HG03342 (cell line): ENCODE measurements around the gene ESYT3.
"Not testable (repeated sequence)": the region's sequence is repeated elsewhere in the genome, so short reads cannot be mapped to it uniquely, and the experiment has no call there.

Source experiments
- ATAC-seq: cut with Tn5 transposase; IDR thresholded peaks from one replicate; pipeline ENCODE4 v1.9.1; 2021; ENCODE audit warnings: mild to moderate bottlenecking, moderate library complexity; ENCODE audit not compliant: unreplicated experiment

ESYT3 gene

DNA sequence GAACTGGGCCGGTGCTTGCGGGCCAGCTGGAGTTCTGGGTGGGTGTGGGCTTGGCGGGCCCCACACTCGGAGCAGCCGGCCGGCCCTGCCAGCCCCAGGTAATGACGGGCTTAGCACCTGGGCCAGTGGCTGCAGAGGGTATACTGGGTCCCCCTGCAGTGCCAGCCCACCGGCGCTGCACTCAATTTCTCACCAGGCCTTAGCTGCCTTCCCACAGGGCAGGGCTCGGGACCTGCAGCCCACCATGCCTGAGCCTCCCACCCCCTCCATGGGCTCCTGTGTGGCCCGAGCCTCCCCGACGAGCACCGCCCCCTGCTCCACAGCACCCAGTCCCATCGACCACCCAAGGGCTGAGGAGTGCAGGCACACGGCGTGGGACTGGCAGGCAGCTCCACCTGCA, 50.3 kb downstream of the ESYT3 start:
- not testable (repeated sequence) for ATAC-seq

DNA sequence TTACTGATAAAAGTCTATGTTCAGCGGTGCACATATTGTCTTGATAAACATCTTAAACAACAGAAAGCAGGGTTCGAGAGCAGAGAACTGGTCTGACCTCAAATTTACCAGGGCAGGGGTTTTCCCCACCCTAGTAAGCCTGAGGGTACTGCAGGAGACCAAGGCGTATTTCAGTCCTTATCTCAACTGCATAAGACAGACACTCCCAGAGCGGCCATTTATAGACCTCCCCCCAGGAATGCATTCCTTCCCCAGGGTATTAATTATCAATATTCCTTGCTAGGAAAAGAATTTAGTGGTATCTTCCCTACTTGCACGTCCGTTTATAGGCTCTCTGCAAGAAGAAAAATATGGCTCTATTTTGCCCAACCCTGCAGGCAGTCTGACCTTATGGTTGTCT, 52.2 kb downstream of the ESYT3 start:
- ATAC-seq: not testable (repeated sequence)

DNA sequence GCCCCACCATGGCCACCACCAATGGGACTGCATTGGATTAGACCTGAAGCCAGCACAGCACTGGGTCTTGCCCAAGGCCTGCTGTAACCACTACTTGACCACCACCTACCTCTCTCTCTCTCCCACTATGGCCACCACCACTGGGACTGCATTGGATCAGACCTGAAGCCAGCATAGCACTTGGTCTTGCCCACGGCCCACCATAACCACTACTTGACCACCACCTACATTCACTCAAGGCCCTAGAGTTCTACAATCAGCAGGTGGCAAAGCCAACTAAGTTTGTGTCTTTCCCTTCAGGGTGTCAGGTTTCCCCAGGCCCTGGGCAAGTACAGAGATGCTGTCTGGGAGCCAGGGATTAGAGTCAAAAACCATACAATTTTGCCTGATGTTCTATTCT, 57.6 kb downstream of the ESYT3 start:
- ATAC-seq: no peak

DNA sequence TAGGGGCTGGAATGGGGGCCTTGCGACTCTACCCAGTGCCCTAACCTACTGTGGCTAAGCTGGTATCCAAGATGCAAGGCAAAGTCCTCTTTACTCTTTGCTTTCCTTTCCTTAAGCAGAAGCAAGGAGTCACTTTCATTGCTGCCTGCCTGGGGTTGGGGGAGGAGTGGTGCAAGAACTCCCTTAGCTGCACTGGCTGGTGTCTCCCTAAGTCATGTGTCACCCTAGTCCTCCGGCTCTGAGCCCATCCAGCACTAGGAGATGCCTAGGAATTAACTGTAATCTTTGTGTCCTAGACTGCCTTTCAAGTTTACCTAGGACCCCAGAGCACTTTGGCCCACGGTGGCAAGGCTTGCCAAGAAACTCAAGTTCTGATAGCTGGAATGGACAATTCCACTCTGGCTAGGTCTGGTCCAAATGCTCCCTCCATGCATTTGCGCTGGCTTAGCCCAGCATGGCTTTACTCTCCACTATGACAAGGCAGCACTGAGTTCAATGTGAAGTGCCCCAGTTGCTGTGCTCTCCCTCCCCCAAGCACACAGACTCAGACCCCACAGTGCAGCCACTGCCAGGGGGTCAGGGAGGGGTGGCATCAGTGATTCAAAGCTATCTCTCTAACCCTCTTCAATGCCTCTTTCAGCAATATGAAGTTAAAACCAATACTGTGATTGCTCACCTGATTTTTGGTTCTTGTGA, 58.7 kb downstream of the ESYT3 start:
- no peak for ATAC-seq

DNA sequence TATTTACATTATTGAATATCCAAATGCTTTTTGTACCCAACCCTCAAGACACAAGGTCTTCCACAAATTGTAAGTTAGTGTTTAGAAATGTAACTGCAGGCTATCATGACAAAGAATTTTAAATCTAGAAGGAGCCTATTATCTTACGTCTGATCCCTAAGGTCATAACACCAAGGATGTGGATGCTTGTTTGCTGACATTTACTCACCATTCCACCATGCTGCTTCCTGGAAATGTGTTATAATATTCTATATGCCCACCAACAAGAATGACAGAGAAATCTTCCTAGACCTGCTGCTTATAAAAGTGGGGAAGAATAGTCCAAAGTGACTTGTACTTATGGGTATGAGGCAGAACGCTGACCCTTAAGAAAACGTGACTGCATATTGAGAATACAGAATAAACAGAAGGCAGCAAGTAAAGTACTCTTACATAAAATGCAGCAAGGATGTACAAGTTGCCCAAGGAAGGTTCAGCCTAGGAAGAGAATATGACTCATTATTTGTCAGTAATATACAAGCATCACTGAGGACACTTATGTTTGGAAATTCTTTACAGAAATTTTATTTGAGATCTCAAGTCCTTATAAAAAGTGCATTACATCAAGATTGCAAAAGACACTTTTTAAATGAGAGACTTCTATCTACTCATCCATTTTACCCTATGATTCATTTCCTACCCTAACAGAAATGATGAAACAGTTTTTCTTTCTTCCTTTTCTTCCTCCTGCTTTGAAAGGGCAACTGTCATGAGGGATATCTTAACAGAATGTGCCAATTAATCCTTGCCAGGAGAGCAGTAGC, 59.6 kb downstream of the ESYT3 start:
- no peak for ATAC-seq

DNA sequence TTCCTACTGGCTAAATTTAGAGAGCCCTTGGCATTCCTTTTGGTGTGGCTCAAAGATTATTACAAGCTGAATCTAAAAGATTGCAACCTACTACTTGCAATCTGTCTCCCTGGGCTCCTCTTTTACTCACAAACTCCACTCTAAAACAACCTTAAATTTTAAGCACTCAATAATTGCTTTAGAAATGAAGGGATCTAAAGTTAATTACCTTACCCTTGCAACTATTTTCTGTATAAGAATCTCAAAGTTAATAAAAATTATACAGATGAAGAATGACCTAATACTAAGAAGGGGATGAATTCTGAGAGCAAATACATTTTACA, 60.2 kb downstream of the ESYT3 start:
- no peak for ATAC-seq

DNA sequence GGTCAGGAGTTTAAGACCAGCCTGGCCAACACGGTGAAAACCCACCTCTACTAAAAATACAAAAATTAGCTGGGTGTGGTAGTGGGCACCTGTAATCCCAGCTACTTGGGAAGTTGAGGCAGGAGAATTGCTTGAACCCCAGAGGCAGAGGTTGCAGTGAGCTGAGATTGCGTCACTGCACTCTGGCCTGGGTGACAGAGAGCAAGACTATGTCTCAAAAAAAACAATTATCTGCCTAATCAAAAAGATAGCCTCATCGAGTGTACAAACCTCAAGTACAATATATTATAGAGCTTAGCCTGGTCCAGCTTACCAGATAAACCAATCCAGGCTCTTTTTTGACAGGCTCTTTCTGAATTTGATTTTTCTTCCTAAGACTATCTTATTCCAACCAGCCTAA, 61.2 kb downstream of the ESYT3 start:
- ATAC-seq: not testable (repeated sequence)

DNA sequence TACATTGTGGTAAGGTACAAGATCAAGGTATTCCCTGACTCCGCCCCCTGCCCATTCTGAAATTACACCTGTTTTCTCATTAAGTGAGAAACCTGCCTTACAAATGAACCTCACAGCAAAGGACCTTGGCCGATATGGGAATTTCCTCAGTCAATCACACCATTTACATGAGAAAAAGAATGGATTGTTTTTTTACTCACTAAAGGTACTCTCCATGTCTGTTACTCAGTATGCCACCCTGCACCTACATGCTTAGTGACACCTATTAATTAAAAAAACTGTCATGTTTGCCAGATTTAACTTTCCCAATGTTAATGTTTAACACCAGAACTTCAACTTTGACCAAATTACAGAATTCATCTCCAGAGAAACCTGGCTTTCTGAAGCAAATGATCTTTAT, 62.0 kb downstream of the ESYT3 start:
- ATAC-seq: no peak

DNA sequence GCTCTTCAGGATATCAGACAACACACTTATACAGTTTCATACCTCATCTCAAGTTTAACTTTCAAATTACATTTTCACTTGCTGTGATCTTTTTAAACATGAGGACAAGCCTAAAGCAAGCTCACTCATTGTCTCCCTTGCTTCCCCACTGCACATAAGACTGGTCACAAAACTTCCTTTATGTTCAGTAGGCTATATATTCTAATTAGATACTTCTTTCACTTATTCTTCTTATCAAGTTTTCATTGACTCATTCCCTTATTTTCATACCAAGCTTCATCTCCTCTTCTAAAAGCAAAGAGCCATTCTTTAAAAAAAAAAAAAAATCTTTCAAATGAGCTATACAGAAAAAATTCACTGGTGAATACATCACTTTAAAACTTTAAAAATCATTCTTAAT, 62.6 kb downstream of the ESYT3 start:
- ATAC-seq: no peak

DNA sequence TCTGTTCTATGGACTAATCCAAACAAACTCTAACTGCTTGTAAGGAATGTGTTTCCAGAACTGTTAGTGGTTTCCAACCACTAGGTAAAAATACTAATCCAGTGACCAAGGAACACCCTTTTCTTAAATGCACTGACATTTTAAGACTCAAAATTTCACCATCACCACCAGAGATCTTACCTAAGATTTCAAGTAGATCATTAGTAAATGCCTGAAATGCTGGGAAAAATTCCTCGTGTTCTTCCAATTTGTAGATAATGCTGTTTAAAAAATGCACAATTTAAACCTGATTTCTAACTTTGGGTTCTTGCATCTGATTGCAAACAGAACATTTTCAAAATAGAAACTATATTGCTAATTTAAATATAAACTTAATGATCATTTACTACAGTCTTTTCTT, 63.4 kb downstream of the ESYT3 start:
- ATAC-seq: no peak

DNA sequence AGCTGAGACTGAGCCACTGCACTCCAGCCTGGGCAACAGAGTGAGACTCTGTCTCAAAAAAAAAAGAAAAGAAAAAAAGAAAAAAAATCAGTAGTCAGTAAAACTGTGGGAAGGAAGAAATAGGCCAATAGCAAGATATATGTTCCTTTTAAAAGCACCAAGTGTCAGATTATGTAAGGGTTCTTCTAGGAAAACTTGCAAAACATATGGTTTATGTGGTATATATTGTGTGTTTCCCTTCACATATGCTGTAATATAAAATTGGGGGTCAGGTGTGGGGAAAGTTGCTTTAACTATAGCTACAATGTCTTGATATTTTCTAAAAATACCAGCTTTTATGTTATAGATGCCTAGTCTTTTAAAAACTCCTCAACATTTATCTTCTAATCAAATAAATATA, 64.6 kb downstream of the ESYT3 start:
- no peak for ATAC-seq

DNA sequence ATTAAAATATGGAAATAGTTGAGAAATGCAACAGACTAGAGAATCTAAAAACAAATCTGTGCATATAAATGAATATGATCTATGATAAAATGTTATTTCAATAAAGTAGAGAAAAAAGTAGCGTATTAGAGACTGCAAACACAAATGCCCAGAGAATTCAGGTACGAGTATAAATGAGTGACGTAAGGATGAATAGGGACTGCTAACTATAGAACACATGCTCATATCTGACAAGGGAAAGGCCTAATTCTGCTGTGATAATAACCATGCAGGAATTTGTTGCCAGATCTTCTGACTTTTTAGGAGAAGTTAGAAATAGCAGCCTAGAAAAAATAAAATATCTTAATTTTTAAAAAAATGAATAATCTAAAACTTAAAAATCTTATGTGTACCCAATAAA, 73.1 kb downstream of the ESYT3 start:
- ATAC-seq: no peak

DNA sequence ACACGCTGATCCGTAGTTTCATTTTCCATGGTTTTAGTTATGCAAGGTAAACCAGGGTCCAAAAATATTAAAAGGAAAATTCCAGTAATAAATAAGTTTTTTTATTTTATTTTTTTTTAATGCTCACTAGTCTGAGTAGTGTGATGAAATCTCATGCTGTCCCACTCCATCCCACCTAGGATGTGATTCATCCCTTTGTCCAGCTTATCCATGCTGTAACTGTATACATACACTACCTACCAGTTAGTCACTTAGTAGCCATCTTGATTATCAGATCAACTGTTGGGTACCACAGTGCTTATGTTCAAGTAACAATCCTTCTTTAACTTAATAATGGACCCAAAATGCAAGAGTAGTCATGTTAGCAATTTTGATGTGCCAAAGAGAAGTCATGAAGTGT, 75.2 kb downstream of the ESYT3 start:
- no peak for ATAC-seq

DNA sequence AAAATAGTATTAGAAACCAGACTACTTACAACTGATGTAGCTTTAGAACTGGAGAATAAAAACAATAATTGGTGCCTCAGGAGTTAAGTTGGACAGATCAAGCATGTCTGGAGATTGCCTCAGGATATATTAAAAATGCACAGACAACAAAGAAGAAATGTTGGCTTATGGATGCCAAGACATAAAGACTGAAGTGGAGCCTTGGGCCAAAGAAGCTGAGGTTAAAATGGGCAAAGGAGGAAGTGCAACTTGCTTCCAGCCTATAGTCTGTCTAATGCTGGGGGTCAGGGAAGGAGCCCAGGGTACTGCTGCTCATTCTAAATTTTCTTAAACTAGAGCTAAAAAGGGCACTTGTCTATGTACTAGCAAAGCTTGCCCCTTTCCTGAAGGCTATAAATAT, 77.5 kb downstream of the ESYT3 start:
- no peak for ATAC-seq

DNA sequence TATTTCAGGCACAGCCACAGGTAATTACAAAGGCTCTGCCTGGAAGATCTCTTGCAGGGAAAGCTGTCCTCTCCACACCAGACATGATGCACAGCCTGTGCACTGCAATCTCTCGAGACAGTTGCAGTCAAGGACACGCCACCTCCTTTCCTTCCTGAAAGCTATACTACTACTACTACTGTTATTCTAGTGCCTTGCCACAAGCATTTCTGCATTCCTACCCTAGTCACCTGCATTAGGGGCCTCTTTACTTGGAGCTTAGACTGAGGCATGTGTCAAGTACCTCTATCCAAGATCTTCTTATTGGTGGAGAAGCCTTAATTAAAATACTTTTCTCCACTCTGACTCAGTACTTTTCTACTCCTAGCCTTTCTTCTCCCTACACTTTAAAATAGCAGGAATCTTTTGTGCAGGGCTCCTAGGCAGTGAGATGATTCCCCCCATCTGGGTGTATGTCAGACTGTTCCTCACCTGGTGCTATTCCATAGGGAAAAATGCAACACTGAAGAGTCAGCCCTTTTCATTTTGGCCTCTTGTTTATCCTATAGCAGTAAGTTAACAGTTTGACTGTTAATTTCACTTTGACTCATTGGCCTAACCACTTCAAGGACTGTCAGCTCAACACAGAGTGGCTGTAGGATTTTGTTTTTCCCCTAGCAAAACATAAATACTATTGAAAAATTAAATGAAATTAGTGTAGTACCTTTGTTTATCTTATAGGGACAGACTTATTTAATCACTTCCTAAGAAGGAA, 78.9 kb downstream of the ESYT3 start:
- ATAC-seq: no peak

DNA sequence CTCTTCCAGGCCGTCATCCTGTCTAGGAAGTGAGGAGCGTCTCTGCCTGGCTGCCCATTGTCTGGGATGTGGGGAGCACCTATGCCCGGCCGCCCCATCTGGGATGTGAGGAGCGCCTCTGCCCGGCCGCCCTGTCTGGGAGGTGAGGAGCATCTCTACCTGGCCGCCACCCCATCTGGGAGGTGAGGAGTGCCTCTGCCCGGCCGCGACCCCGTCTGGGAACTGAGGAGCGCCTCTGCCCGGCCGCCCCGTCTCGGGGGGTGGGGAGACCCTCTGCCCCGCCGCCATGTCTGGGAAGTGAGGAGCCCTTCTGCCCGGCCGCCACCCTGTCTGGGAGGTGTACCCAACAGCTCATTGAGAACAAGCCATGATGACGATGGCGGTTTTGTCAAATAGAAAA, 87.0 kb downstream of the ESYT3 start:
- not testable (repeated sequence) for ATAC-seq
